Liver (tissue), 9 donors: Measurements from ENCODE around the gene ATXN10. TPM values are rescaled to one million over a fixed set of nuclear protein-coding genes. Genes with fewer than 3 reads are reported as not detected.

Experiments used
- DNase-seq: peaks from one replicate; pipeline ENCODE4 v3.0.0-alpha.2; 2017; ENCODE audit warnings: low spot score
- H3K27ac ChIP-seq, 2 donors: one replicate each; pipeline ENCODE4 v1.7.0; 2013; ENCODE audit warnings: inconsistent platforms in 2 of 2, low read length in 2 of 2, control low read depth in 1 of 2, low read depth in 1 of 2, mild to moderate bottlenecking in 1 of 2
- H3K27me3 ChIP-seq, 4 donors: one replicate each; pipeline versions ENCODE4 v1.6.1 to v1.7.0; 2013; ENCODE audit warnings: low read length in 3 of 4, inconsistent platforms in 1 of 4, mild to moderate bottlenecking in 1 of 4, moderate library complexity in 1 of 4; ENCODE audit not compliant: control insufficient read depth in 4 of 4, insufficient read depth in 4 of 4
- H3K36me3 ChIP-seq, 4 donors: one replicate each; pipeline versions ENCODE4 v1.6.1 to v1.7.0; 2013; ENCODE audit warnings: low read length in 3 of 4, mild to moderate bottlenecking in 3 of 4, low read depth in 1 of 4, moderate library complexity in 1 of 4; ENCODE audit not compliant: control insufficient read depth in 4 of 4, insufficient read depth in 3 of 4
- H3K4me1 ChIP-seq, 4 donors: one replicate each; pipeline versions ENCODE4 v1.6.1 to v1.7.0; 2013; ENCODE audit warnings: low read length in 3 of 4, mild to moderate bottlenecking in 3 of 4, moderate library complexity in 1 of 4; ENCODE audit not compliant: control insufficient read depth in 4 of 4, insufficient read depth in 4 of 4
- H3K4me3 ChIP-seq, 3 donors: one replicate each; pipeline versions ENCODE4 v1.6.1 to v1.7.0; 2013; ENCODE audit warnings: low read length in 3 of 3, control low read depth in 1 of 3, low read depth in 1 of 3, mild to moderate bottlenecking in 1 of 3
- H3K9ac ChIP-seq, 2 donors: one replicate each; pipeline ENCODE4 v1.7.0; 2013; ENCODE audit warnings: low read length in 2 of 2, mild to moderate bottlenecking in 2 of 2, moderate library complexity in 2 of 2, control low read depth in 1 of 2, low read depth in 1 of 2
- H3K9me3 ChIP-seq, 4 donors: one replicate each; pipeline versions ENCODE4 v1.6.1 to v1.7.0; 2013; ENCODE audit warnings: low read length in 3 of 4; ENCODE audit not compliant: control insufficient read depth in 4 of 4
- ATF3 ChIP-seq: IDR thresholded peaks from 2 replicates; pipeline ENCODE4 v1.6.1; 2016; ENCODE audit warnings: antibody characterized with exemption
- CTCF ChIP-seq: fragments of 150-350 bp; IDR thresholded peaks from 2 replicates; pipeline ENCODE4 v1.5.1; 2017; ENCODE audit warnings: improper control_type of control experiment, low read depth, low read length; ENCODE audit not compliant: missing input control
- EGR1 ChIP-seq, 2 donors: IDR thresholded peaks; 2 replicates each; pipeline ENCODE4 v1.6.1; 2016 to 2018; ENCODE audit warnings: antibody characterized with exemption in 2 of 2, low read depth in 2 of 2
- FOXA1 ChIP-seq: IDR thresholded peaks from 2 replicates; pipeline ENCODE4 v1.6.1; 2016; ENCODE audit warnings: antibody characterized with exemption
- FOXA2 ChIP-seq: IDR thresholded peaks from 2 replicates; pipeline ENCODE4 v1.6.1; 2016; ENCODE audit warnings: antibody characterized with exemption
- GABPA ChIP-seq, 2 donors: IDR thresholded peaks in 1 of 2; conservative IDR thresholded peaks in 1 of 2; 2 replicates each; pipeline ENCODE4 v1.6.1; 2016; ENCODE audit warnings: antibody characterized with exemption in 2 of 2, mild to moderate bottlenecking in 1 of 2, moderate library complexity in 1 of 2
- HNF4A ChIP-seq, 2 donors: conservative IDR thresholded peaks; 2 replicates each; pipeline ENCODE4 v1.6.1; 2016; ENCODE audit warnings: antibody characterized with exemption in 2 of 2, mild to moderate bottlenecking in 2 of 2
- HNF4G ChIP-seq: IDR thresholded peaks from 2 replicates; pipeline ENCODE4 v1.6.1; 2016; ENCODE audit warnings: antibody characterized with exemption
- JUND ChIP-seq, 2 donors: IDR thresholded peaks; 2 replicates each; pipeline ENCODE4 v1.6.1; 2016; ENCODE audit warnings: antibody characterized with exemption in 2 of 2
- MAX ChIP-seq: IDR thresholded peaks from 2 replicates; pipeline ENCODE4 v1.6.1; 2016; ENCODE audit warnings: antibody characterized with exemption
- NR2F2 ChIP-seq: IDR thresholded peaks from 2 replicates; pipeline ENCODE4 v1.6.1; 2016; ENCODE audit warnings: antibody characterized with exemption
- RAD21 ChIP-seq, 2 donors: IDR thresholded peaks; 2 replicates each; pipeline ENCODE4 v1.6.1; 2016; ENCODE audit warnings: antibody characterized with exemption in 2 of 2, mild to moderate bottlenecking in 2 of 2
- REST ChIP-seq: IDR thresholded peaks from 2 replicates; pipeline ENCODE4 v1.6.1; 2016; ENCODE audit warnings: antibody characterized with exemption, mild to moderate bottlenecking
- RXRA ChIP-seq, 2 donors: IDR thresholded peaks; 2 replicates each; pipeline ENCODE4 v1.6.1; 2017 to 2018; ENCODE audit warnings: antibody characterized with exemption in 2 of 2, mild to moderate bottlenecking in 1 of 2
- SP1 ChIP-seq: IDR thresholded peaks from 2 replicates; pipeline ENCODE4 v1.6.1; 2018; ENCODE audit warnings: antibody characterized with exemption, mild to moderate bottlenecking
- TAF1 ChIP-seq: conservative IDR thresholded peaks from 2 replicates; pipeline ENCODE4 v1.6.1; 2016; ENCODE audit warnings: antibody characterized with exemption, mild to moderate bottlenecking
- YY1 ChIP-seq: IDR thresholded peaks from 2 replicates; pipeline ENCODE4 v1.6.1; 2016; ENCODE audit warnings: antibody characterized with exemption, mild to moderate bottlenecking
- ZBTB33 ChIP-seq: IDR thresholded peaks from 2 replicates; pipeline ENCODE4 v1.6.1; 2016; ENCODE audit warnings: antibody characterized with exemption
- WGBS: extraction: QIAGEN DNeasy Blood & Tissue Kit; methylation state at CpG from one replicate; pipeline ENCODE4 v1.1.7; 2013; 5-methylcytosine and 5-hydroxymethylcytosine counted together
- polyA plus RNA-seq, 2 donors: library from polyadenylated mRNA; stranded (reverse) in 1 of 2; unstranded in 1 of 2; fragments of 200-250 nt in 1 of 2; fragments of >200 nt in 1 of 2; fragmentation: Nextera tagmentation in 1 of 2; extraction: Ambion mirVana in 1 of 2; gene quantifications; one replicate each; pipeline versions ENCODE4 v1.2.1 to v1.2.3, GENCODE V29; 2013 to 2015
- total RNA-seq, 2 donors: library from RNA; depleted of rRNA; stranded (reverse); fragments of >200 nt; gene quantifications; one replicate each; pipeline ENCODE4 v1.2.3, GENCODE V29; 2014
- donor health status: healthy.
- donor health status: healthy.
- donor health status: healthy.
- donor health status: healthy.
- donor health status: healthy.

The ATXN10 gene
- total and polyA plus RNA-seq, 4 donors, result 34.9 to 100 (median 69.7) TPM

- no peak for TF ChIP-seq JUND (IDR thresholded peaks at IDR 0.05)
- no peak for TF ChIP-seq RAD21 (IDR thresholded peaks at IDR 0.05)
- TF ChIP-seq GABPA (IDR thresholded peaks at IDR 0.05 in 1 of 2, conservative IDR thresholded peaks at IDR 0.05 in 1 of 2), result no peak
- no peak for TF ChIP-seq FOXA2
These were observed 85.4 kb downstream of the ATXN10 start for GRCh38 chr22:45757068-45757467.

GRCh38 chr22:45757936-45758335 is 86.3 kb downstream of the ATXN10 start:
- Histone ChIP-seq H3K27ac (no peak overlapping the region), H3K4me1 (no peaks in the 10 kb centered on the region), H3K4me3 (no peak overlapping the region), H3K27me3 (no peaks in the 10 kb centered on the region), H3K36me3 (peaks cover 0 to 6% (median 2%) of the 10 kb centered on the region in 4 donors), H3K9me3 (no peaks in the 10 kb centered on the region), H3K9ac (no peak overlapping the region)
- no peak for DNase-seq
- 95% methylated on average over 11 of the region's 11 CpGs for WGBS
- TF ChIP-seq GABPA (IDR thresholded peaks at IDR 0.05 in 1 of 2, conservative IDR thresholded peaks at IDR 0.05 in 1 of 2), result no peak
- TF ChIP-seq ZBTB33, result no peak
- no peak for TF ChIP-seq RAD21 (IDR thresholded peaks at IDR 0.05)
- no peak for TF ChIP-seq REST
- no peak for TF ChIP-seq MAX
- TF ChIP-seq JUND (IDR thresholded peaks at IDR 0.05), result no peak
- no peak for TF ChIP-seq EGR1 (IDR thresholded peaks at IDR 0.05; ENCODE audit: low read depth in 2 of 2)
- no peak for TF ChIP-seq HNF4G
- no peak for TF ChIP-seq TAF1
- no peak for TF ChIP-seq YY1
- TF ChIP-seq SP1, result no peak
- TF ChIP-seq FOXA2, result no peak
- no peak for TF ChIP-seq FOXA1
- TF ChIP-seq ATF3, result no peak
- TF ChIP-seq CTCF, result no peak
- no peak for TF ChIP-seq RXRA (IDR thresholded peaks at IDR 0.05)
- TF ChIP-seq HNF4A (conservative IDR thresholded peaks at IDR 0.05), result no peak
- no peak for TF ChIP-seq NR2F2

More at GRCh38 chr22:45757068-45757467, 85.4 kb downstream of the ATXN10 start:
- Histone ChIP-seq H3K9me3 (no peaks in the 10 kb centered on the region), H3K4me1 (no peaks in the 10 kb centered on the region), H3K9ac (no peak overlapping the region), H3K27me3 (no peaks in the 10 kb centered on the region), H3K4me3 (no peak overlapping the region), H3K27ac (no peak overlapping the region), H3K36me3 (peaks cover 0 to 6% (median 2%) of the 10 kb centered on the region in 4 donors)
- peak; percentile 46 for DNase-seq
- 89% methylated on average over 14 of the region's 14 CpGs for WGBS
